HG03432 (cell line): Measurements from ENCODE around the gene ZBTB32.
A peak's percentile ranks its signal among the peaks of the same experiment; 100 is the strongest.

ENCODE experiments used
- ATAC-seq: cut with Tn5 transposase; IDR thresholded peaks from one replicate; pipeline ENCODE4 v1.9.1; 2021; ENCODE audit warnings: mild to moderate bottlenecking, moderate library complexity; ENCODE audit not compliant: unreplicated experiment

ZBTB32 gene

DNA sequence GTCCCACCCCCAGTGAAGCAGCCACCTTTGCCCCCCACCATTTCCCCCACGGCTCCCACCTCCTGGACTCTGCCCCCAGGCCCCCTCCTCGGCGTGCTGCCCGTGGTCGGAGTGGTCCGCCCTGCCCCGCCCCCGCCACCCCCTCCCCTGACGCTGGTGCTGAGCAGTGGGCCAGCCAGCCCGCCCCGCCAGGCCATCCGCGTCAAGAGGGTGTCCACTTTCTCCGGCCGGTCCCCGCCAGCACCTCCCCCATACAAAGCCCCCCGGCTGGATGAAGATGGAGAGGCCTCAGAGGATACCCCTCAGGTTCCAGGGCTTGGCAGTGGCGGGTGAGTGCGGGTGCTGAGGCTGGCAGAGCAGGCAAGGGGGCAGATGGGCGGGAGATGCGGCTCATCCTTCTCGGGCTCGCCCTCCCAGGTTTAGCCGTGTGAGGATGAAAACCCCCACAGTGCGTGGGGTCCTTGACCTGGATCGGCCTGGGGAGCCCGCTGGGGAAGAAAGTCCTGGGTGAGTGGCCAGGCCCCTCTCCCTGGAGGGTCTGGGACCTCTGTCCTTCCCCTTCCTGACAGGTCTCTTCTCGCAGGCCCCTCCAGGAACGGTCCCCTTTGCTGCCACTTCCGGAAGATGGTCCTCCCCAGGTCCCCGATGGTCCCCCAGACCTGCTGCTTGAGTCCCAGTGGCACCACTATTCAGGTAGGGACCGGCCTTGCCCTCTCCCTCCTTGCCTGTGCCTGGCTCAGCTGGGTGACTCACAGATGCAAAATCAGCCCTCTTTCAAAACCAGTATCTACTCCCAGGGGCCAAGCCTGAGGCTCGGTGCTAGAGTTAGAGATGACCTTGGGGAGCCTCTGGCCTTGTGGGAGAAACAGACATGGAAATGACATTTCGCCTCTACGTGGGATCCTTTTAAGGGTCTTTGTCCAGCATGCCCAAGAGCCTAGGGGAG, 29.1 kb downstream of the ZBTB32 start:
- no peak for ATAC-seq

DNA sequence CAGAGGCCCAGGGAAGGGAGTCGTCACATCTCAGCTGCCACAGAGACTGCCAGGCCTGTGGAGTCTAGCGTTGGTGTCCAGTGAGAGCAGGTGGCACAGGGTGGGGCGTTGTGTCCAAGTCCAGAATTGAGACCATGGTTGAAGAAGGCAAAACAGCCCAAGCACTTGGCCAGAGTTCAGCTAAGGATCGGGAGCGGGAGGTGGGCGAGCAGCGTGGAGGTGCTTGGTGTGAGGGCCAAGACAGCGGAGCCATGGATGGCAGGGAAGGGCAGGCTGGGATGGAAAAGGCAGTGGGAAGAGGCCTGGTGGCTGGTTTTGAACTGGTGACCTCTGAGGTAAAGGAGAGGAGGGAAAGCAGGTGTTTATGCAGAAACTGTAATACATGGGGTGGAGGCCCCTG, 29.9 kb downstream of the ZBTB32 start:
- ATAC-seq = no peak

DNA sequence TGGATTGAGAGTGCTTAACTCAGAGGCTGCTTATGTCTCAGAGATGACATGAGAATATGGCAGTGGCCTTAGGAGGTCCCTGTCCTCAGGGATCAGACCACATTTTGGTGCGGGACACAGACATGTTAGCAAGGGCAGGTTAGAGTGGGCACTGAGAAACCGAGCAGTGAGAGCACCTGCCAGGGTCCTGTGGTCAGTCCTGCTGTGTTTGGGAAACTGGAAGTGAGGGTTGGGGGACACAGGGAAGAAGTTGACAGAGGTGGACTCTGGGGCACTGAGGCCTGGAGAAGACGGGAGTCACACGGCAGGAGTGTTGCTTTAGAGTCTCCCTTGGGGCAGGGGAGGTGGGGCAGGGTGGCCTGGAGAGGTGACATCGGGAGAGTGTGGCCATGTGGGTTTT, 30.5 kb downstream of the ZBTB32 start:
- ATAC-seq = no peak

DNA sequence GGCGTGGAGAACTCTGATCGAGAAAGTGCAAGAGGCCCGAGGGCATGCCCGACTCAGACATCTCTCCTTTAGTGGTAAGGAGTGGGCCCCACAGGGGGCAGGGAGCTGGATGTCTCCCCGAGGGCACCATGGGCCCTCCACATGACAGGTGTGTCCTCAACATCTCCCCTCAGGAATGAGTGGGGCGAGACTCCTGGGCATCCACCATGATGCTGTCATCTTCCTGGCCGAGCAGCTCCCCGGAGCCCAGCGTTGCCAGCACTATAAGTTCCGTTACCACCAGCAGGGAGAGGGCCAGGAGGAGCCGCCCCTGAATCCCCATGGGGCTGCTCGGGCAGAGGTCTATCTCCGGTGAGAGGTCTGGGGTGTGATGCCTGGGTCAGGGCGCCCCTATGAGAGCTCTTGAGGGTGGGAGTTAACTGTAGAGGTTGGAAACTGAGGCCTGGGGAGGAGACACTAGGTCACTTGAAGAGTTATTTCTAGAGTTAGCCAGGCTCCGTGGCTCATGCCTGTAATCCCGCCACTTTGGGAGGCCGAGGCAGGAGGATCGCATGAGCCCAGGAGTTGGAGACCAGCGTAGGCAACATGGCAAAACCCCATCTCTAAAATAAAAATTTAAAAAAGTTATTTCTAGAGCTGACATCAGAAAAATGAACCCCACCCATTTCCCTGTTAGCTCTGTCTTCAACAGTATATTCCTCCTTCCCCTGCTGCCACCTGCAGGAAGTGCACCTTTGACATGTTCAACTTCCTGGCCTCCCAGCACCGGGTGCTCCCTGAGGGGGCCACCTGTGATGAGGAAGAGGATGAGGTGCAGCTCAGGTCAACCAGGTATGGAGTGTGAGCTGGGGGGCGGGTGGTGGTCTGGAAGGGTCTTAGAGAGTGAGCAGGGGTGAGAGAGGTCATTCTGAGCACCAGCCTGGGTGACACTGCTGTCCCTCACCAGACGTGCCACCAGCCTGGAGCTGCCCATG, 32.8 kb downstream of the ZBTB32 start:
- no peak for ATAC-seq

DNA sequence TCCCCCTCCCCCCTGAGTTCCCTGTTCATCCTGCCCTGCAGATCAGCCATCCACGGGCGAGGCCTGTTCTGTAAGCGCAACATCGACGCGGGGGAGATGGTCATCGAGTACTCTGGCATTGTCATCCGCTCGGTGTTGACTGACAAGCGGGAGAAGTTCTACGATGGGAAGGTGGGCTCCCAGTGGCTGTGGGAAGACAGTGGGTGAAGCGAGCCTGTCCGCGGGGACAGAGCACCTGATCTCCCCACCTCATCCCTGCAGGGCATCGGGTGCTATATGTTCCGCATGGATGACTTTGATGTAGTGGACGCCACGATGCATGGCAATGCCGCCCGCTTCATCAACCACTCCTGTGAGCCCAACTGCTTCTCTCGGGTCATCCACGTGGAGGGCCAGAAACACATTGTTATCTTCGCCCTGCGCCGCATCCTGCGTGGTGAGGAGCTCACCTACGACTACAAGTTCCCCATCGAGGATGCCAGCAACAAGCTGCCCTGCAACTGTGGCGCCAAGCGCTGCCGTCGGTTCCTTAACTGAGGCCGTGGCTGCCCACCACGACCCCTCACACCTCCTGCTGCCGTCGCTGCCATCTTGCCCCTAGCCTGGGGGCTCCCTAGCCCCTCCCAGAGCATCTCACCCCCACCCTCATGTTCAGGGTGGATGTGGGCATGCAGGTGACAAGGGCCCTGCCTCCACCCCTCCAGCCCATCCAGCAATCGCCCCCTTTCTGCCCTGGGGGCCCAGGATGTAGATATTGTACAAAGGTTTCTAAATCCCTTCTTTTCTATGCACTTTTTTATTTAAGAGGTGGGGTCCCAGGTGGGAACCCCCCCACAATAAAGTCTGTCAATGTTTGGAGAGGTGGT, 33.9 kb downstream of the ZBTB32 start:
- no peak for ATAC-seq

DNA sequence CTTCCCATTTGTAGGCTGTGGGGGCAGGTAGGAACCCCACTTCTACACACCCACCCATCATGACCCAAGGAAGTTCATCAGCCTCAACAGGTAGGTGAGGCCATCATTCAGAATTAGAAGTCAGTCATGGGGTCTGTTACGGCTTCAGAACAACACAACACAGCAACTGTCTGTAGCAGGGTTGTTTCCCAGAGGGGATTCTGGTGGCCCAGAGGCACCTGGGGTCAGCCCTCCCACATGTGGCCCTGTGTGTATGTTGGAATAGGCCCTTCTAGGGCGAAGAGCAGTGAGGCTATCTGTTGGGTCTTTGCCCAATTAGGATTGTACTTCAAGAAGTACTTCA, 34.5 kb downstream of the ZBTB32 start:
- ATAC-seq = no peak

DNA sequence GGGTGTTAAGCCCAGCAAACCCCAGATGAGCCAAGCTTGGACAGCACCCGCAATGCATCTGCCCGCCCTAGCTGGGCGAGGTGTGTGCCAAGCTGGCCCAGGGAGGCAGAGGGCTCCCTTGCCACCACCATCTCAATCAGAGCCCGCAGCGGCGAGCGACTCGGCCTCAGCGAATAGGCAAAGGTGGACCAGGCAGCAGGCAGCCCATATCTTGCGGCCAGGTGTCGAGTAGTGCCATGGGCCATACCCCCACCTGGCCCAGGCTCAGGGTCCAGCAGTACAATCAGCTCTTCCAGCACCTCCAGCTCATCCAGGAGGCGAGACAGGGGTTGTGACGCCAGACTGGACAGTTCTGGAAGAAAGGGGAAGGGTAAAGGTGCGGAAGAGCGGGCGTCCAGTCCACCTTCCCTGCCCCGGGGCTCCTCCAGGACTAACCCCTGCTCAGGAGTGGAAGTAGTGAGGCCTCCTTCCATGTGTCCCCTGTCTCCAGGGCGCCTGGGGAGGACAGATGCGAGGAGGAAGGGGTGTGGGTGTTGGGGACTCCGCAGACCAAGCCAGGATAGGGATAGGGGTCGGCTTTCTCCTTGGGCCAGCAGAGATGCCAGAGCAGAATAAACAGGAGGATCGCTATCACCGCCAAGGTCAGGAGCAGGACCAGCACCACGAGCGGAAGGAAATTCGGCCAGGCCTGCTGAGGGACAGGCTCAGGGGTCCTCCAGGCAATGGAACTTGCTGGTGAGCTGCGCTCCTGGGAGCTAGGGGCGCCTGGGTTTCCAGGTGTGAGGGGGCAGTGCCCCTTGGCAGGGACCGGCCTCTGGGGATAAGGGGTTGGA, 35.1 kb downstream of the ZBTB32 start:
- no peak for ATAC-seq

DNA sequence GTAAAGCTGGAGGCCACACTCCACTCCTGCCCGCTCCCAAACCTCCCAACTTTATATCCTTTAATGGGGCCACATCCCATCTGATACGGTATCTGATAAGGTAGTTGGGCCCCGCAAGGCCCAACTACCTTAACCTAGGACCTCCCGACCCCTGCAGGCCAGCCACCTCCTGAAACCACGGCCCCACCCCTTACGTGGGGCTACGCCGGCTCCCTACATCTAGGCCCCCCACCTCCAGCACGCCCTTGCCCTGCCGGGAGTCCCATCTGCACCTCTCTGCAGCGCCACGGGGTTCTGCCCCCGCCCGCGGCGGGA, 35.7 kb downstream of the ZBTB32 start:
- peak; percentile 11 for ATAC-seq

DNA sequence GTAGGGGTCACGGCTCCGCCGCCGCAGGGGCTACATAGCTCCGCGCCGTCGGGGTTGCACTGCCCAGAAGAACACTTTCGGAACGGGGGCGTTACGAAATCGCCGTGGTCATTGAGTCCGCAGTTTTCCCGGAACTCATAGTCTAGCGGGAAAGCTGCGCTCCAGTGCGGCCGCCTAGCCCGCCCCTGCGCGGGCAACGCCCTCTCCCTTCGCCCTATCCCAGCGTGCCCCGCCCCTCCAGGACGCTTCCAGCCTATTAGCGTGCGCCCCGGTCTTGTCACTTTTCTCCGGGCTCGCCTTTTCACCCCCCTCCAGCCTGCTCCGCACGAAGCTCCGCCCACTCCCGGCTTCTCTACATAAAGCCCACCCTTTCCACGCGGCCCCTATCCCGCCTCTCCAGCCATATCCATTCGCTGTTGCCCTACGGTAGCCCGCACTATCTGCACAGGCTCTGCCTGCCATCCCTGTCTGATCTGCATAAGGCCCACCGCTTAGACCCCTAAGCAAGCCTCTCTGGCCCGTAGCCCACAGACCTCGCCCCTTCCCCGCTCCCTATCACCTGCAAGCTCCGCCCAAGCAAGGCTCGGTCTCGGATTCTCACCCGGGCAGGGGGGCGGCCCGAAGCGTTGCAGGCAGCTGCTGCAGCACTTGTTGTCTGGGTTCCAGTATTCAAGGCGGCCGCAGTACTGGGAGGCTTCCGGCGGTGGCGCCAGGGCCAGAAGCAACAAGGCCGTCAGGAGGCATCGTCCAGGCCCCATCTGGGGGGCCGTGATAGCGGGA, 36.3 kb downstream of the ZBTB32 start:
- ATAC-seq = peak; percentile 59

DNA sequence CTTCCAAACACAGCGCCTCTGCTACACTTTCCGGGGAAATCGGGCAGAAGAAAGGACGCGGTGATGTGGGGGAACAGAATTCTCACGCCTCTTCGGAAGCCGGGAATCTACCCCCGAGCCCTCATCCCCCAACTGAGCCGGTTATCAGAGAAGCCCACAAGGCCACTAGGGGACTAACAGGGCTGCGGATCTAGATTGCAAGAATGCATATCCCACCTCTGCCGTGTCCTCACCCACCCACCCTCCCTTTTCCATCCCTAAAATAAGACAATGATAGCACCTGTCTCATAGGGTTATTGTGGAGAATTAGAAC, 36.8 kb downstream of the ZBTB32 start:
- no peak for ATAC-seq

DNA sequence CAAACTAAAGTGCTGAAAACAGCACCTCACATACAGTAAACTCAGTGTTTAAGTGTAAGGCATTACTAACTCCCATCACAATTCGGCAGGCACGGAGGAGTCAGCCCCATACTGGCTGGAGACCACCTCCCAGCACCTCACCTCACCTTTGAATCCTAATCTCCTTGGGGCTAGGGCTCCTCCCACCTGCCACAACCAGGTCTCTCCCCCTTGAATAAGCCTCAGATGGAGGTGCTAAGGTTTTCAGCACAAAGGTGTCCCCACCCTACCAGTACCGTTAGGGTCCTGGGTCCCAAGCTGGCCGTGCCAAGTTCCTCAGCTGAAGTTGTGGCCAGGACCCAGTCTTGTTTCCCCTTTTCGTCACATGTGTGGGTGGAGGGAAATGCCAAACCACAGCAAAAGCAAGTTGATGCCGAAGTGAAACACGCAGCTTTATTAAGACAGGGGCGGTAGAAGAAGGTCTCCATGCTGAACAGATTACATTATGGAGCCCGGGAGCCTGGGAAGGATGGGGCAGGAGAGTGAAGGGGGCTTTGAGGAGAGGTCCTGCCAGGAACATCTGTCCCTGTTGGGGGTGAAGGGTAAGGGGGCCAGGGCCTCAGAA, 37.9 kb downstream of the ZBTB32 start, which contains the start of gene IGFLR1:
Gene IGFLR1, minus strand, starts transcription at position 332 of the 604 bp plus-strand sequence. CDS start 1,272 bp downstream, outside the sequence.
- ATAC-seq = no peak

DNA sequence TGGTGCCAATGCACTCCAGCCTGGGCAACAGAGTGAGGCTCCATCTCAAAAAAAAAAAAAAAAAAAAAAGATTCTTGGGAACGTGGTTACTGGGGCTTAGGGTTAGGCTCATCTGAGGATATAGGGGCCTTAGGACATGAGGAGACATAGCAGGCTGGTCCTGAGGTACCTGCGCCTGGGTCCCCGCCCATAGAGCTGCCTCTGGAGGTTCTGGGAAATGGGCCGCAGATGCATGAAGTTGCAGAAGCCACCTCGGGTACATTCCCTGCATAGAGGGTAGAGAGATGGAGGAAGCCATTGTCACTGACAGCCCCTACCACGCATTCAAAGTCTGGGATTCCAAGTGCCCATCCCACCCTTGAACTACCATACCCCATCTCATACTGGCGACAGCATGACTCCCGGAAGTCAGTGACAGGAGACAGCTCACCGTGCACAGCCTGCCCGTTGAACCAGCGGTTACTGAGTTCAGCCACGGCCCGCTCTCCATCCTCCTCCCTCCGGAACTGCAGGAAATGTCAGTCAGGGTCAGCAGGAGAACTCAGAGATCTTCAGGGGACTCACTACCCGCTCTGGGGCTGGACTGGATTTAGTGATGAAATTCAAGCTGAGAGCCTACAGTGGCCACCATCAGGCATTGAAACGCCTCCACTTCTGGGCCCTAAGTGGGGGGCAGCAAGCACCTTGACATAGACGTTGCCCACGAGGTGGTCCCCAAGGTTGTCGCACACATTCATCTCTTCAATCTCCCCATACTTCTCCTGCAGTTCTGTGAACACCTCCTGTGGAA, 39.5 kb downstream of the ZBTB32 start:
- no peak for ATAC-seq

DNA sequence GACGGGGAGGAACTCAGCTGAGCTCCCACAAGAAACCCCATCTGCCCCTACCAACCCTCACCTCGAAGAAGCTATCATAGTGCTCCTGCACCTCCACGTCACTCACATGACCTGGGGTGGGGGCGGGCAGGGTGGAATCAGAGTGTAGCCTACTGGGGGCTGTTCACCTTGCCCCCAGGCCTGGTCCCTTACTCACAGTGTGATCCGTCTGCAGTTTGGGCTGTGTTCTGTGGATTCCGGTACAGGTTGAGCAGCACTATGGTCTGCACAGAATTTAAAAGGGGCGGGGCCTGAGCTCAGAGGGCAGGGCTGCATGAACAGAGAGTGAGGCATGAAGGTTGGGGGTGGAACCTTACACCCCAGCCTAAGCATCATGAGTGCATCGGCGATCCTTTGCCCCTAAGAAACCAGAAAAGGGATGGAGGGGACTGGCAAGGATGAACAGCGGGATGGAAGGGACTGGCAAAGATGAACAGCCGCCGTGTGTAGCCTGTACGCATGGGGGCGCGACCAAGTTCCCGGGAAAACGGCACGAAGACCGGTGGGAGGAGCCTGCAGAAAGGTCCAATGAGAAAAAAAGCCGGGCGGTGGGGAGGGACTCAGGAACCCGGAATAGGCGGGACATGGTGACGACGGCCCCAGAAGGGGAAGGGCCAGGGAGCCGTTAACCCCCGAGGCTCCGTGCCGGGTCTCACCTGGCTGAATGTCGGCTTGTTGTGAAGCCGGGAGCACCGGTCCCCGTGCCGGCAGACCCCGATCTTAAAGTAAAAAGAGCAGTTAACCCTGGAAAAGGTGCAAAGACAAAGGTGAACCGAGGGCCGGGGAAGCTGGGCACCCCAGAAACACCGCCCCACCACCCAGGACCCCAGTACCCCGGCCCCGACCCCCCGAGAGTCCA, 40.3 kb downstream of the ZBTB32 start:
- peak; percentile 40 for ATAC-seq

DNA sequence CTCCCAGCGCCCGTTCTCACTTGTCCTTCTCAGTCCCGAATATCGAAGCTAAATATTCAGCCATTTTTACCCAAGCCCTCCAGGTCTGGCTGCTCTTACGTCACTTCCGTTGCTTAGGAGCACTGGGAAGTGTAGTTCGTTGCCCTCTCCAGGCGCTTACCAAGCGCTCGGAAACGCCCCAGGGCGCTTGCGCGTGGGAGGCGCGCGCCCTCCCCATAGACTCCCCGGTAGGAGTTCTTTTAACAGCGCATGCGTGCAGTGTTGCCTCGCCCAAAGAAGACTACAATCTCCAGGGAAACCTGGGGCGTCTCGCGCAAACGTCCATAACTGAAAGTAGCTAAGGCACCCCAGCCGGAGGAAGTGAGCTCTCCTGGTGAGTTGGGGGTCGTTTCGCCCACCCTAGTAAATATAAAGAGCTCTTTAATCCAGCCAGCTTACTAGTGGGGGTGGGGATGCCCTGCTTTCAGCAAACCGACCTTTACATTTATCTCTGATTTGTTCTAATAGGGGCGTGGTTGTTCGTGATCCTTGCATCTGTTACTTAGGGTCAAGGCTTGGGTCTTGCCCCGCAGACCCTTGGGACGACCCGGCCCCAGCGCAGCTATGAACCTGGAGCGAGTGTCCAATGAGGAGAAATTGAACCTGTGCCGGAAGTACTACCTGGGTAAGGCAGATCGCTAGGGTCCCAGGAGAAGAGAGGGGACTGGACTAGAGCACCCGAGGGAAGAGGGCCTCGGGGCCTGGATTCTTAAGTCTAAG, 41.1 kb downstream of the ZBTB32 start, which contains the start of the genes PSENEN and U2AF1L4:
Gene PSENEN, plus strand, starts transcription at position 324 of the 759 bp plus-strand sequence. Its CDS starts 280 bp downstream, at position 604.
Gene U2AF1L4, minus strand, starts transcription at position 91 of the 759 bp plus-strand sequence. Its CDS starts 27 bp downstream, at position 64.
- peak; percentile 46 for ATAC-seq

DNA sequence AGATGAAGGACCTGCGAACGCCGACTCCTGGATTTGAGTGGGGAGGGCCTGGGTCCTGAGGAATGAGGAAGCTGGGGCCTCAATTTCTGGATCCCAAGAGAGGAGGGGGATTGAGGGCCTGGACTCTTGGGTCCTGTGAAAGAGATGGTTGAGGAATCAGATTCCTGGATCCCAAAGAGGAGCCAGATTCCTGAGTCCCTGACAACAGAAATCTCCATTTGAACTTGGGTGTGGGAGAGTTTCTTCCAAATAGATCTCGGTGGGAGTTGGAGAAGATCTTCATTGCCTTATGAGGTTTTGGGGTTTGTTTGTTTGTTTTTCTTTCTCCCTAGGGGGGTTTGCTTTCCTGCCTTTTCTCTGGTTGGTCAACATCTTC, 41.7 kb downstream of the ZBTB32 start:
- no peak for ATAC-seq

DNA sequence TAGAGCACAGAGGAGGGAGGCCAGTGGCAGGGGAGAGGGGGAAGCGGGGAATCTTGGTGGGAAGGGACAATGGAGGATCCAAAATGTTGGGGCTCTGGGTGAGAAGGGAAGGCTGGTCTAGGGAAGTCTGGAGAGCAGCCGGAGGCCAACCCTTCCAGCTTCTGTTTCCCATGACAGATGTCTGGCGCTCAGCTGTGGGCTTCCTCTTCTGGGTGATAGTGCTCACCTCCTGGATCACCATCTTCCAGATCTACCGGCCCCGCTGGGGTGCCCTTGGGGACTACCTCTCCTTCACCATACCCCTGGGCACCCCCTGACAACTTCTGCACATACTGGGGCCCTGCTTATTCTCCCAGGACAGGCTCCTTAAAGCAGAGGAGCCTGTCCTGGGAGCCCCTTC, 42.2 kb downstream of the ZBTB32 start:
- ATAC-seq = no peak
